ENCODE results near the gene TEX2.

TEX2 gene

GRCh38 chr17:64138441-64138840 lies 124.6 kb downstream of the TEX2 start:
- TF ChIP-seq, protein P1, sequence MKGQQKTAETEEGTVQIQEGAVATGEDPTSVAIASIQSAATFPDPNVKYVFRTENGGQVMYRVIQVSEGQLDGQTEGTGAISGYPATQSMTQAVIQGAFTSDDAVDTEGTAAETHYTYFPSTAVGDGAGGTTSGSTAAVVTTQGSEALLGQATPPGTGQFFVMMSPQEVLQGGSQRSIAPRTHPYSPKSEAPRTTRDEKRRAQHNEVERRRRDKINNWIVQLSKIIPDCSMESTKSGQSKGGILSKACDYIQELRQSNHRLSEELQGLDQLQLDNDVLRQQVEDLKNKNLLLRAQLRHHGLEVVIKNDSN (IDR thresholded peaks at IDR 0.05), result no peak
- TF ChIP-seq TAF1 (IDR thresholded peaks at IDR 0.05; ENCODE audit: low read depth) (no peak), CREB1 (IDR thresholded peaks at IDR 0.05; ENCODE audit: low read depth) (no peak), REST (IDR thresholded peaks at IDR 0.05; ENCODE audit: low read depth) (no peak), ZBTB7A (IDR thresholded peaks at IDR 0.05; ENCODE audit: low read depth) (no peak), RAD21 (IDR thresholded peaks at IDR 0.05; ENCODE audit: low read depth) (no peak), TCF12 (IDR thresholded peaks at IDR 0.05; ENCODE audit: low read depth) (no peak), MAX (IDR thresholded peaks at IDR 0.05) (no peak), EP300 (IDR thresholded peaks at IDR 0.05; ENCODE audit: borderline replicate concordance) (no peak), TEAD4 (IDR thresholded peaks at IDR 0.05) (no peak), CEBPB (IDR thresholded peaks at IDR 0.05) (no peak), FOXM1 (IDR thresholded peaks at IDR 0.05; ENCODE audit: borderline replicate concordance, low read depth) (no peak), NFIC (IDR thresholded peaks at IDR 0.05) (no peak), YY1 (IDR thresholded peaks at IDR 0.05; ENCODE audit: low read depth) (no peak), EGR1 (IDR thresholded peaks at IDR 0.05) (no peak)

GRCh38 chr17:64135000-64135399 lies 128.1 kb downstream of the TEX2 start:
- TF ChIP-seq MAX (IDR thresholded peaks at IDR 0.05) (no peak), TAF1 (IDR thresholded peaks at IDR 0.05; ENCODE audit: low read depth) (no peak), EP300 (IDR thresholded peaks at IDR 0.05; ENCODE audit: borderline replicate concordance) (no peak), NFIC (IDR thresholded peaks at IDR 0.05) (no peak), CREB1 (IDR thresholded peaks at IDR 0.05; ENCODE audit: low read depth) (no peak), ZBTB7A (IDR thresholded peaks at IDR 0.05; ENCODE audit: low read depth) (no peak), RAD21 (IDR thresholded peaks at IDR 0.05; ENCODE audit: low read depth) (no peak), TEAD4 (IDR thresholded peaks at IDR 0.05) (no peak), TCF12 (IDR thresholded peaks at IDR 0.05; ENCODE audit: low read depth) (no peak), FOXM1 (IDR thresholded peaks at IDR 0.05; ENCODE audit: borderline replicate concordance, low read depth) (no peak), YY1 (IDR thresholded peaks at IDR 0.05; ENCODE audit: low read depth) (no peak), CEBPB (IDR thresholded peaks at IDR 0.05) (no peak), EGR1 (IDR thresholded peaks at IDR 0.05) (no peak)
- TF ChIP-seq, protein P1 (IDR thresholded peaks at IDR 0.05), result no peak

DNA sequence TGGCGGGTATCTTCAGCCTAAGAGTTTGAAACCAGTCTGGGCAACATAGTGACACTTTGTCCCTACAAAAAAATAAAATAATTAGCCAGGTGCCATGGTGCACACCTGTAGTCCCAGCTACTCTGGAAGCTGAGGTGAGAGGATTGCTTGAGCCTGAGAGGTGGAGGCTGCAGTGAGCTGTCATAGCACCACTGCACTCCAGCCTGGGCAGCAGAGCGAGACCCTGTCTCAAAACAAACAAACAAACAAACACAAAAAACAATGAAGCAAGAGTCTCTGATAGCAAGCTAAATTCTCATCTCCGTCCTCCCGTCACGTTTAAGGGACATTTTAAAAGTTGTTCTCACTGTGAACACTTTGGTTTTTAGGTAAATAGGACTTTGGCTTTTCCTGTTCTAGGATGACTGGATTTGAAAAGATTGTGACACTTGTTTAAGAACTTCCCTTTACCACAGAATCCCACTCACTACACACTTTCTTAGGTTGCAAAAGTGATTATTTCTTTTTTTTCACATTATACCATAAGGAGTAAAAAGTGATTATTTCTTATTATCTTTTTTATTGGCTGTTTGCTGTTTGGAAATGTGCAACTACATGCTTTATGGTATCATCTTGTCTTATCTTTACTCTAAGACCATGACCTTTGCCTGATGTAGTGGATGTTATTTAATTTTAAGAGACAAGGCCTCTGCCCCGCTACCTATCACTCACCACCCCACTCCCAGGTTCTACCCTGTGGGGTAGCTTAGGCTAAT lies 128.7 kb downstream of the TEX2 start:
- TF ChIP-seq ZBTB7A (IDR thresholded peaks at IDR 0.05; ENCODE audit: low read depth) (no peak), EGR1 (IDR thresholded peaks at IDR 0.05) (no peak), FOXM1 (IDR thresholded peaks at IDR 0.05; ENCODE audit: borderline replicate concordance, low read depth) (no peak), CREB1 (IDR thresholded peaks at IDR 0.05; ENCODE audit: low read depth) (no peak), TEAD4 (IDR thresholded peaks at IDR 0.05) (no peak)

DNA sequence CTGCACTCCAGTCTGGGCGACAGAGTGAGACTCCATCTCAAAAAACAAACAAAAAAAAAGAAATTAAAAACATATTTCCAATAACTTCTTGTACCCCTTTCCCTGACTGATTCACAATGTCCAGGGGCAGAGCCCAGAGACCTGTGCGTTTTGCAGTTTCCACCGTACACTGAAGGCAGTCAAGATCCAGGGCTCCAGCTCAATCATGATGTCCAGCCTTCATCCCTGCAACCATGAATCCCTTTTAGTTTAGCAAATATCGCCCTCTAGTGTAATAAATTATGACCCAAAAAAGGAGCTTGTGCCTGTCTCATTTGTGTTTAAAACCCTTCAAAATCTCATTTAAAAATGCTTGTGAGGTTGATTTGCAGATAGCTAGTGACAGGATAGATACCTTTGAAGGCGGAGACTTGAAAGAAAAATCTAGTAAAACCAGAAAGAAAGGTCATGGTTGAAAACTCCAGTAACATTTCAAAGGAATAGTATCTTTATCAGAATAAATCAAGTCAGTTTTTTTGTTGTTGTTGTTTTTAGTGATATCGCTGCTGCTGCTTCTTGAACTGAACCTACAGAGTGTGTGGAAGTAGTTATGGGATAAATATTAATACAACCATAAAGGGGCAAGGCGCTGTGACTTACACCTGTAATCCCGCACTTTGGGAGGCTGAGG lies 129.4 kb downstream of the TEX2 start:
- no peak for TF ChIP-seq CEBPB (IDR thresholded peaks at IDR 0.05)
- no peak for TF ChIP-seq TEAD4 (IDR thresholded peaks at IDR 0.05)
- TF ChIP-seq CREB1 (IDR thresholded peaks at IDR 0.05; ENCODE audit: low read depth), result no peak
- no peak for TF ChIP-seq EGR1 (IDR thresholded peaks at IDR 0.05)
- no peak for TF ChIP-seq ZBTB7A (IDR thresholded peaks at IDR 0.05; ENCODE audit: low read depth)
- TF ChIP-seq EP300 (IDR thresholded peaks at IDR 0.05; ENCODE audit: borderline replicate concordance), result no peak
- TF ChIP-seq, protein P1 (IDR thresholded peaks at IDR 0.05), result no peak
- peak; percentile 87 for TF ChIP-seq RAD21 (IDR thresholded peaks at IDR 0.05; ENCODE audit: low read depth)
- no peak for TF ChIP-seq FOXM1 (IDR thresholded peaks at IDR 0.05; ENCODE audit: borderline replicate concordance, low read depth)

GRCh38 chr17:64131606-64132270 lies 131.3 kb downstream of the TEX2 start:
- TF ChIP-seq TAF1 (IDR thresholded peaks at IDR 0.05; ENCODE audit: low read depth) (no peak), EGR1 (IDR thresholded peaks at IDR 0.05) (no peak), CREB1 (IDR thresholded peaks at IDR 0.05; ENCODE audit: low read depth) (no peak), TEAD4 (IDR thresholded peaks at IDR 0.05) (no peak), EP300 (IDR thresholded peaks at IDR 0.05; ENCODE audit: borderline replicate concordance) (no peak), TCF12 (IDR thresholded peaks at IDR 0.05; ENCODE audit: low read depth) (no peak), NFIC (IDR thresholded peaks at IDR 0.05) (no peak), MAX (IDR thresholded peaks at IDR 0.05) (no peak), RAD21 (IDR thresholded peaks at IDR 0.05; ENCODE audit: low read depth) (no peak), CEBPB (IDR thresholded peaks at IDR 0.05) (no peak), ZBTB7A (IDR thresholded peaks at IDR 0.05; ENCODE audit: low read depth) (no peak), FOXM1 (IDR thresholded peaks at IDR 0.05; ENCODE audit: borderline replicate concordance, low read depth) (no peak), REST (IDR thresholded peaks at IDR 0.05; ENCODE audit: low read depth) (no peak), YY1 (IDR thresholded peaks at IDR 0.05; ENCODE audit: low read depth) (no peak)
- TF ChIP-seq, protein P1 (IDR thresholded peaks at IDR 0.05), result no peak
